Measurements from ENCODE around the gene C10orf53.
"Not testable (repeated sequence)": the region's sequence is repeated elsewhere in the genome, so short reads cannot be mapped to it uniquely, and the experiment has no call there.

Gene C10orf53

GRCh38 chr10:49652421-49653272, 26.8 kb upstream of the C10orf53 start:
- DNase-seq: no peak

GRCh38 chr10:49653273-49653929, 26.1 kb upstream of the C10orf53 start:
- DNase-seq: no peak

- DNase-seq: no peak
Measured at GRCh38 chr10:49654036-49654693, 25.3 kb upstream of the C10orf53 start.

- DNase-seq: no peak
Measured at GRCh38 chr10:49655099-49655498, 24.4 kb upstream of the C10orf53 start.

GRCh38 chr10:49656845-49657493, 22.5 kb upstream of the C10orf53 start:
- no peak for DNase-seq

GRCh38 chr10:49657606-49658005, 21.8 kb upstream of the C10orf53 start:
- no peak for DNase-seq

- no peak for DNase-seq
Measured at GRCh38 chr10:49661140-49661856, 18.2 kb upstream of the C10orf53 start.

- no peak for DNase-seq
Measured at GRCh38 chr10:49662169-49662830, 17.2 kb upstream of the C10orf53 start.

GRCh38 chr10:49663596-49663995, 15.9 kb upstream of the C10orf53 start:
- no peak for DNase-seq

- DNase-seq: no peak
Measured at GRCh38 chr10:49664006-49664841, 15.2 kb upstream of the C10orf53 start.

GRCh38 chr10:49664842-49665355, 14.6 kb upstream of the C10orf53 start:
- no peak for DNase-seq

- DNase-seq: no peak
Measured at GRCh38 chr10:49666054-49666615, 13.3 kb upstream of the C10orf53 start.

- no peak for DNase-seq
Measured at GRCh38 chr10:49666685-49667084, 12.8 kb upstream of the C10orf53 start.

GRCh38 chr10:49667991-49668390, 11.5 kb upstream of the C10orf53 start:
- no peak for DNase-seq

GRCh38 chr10:49668684-49669083, 10.8 kb upstream of the C10orf53 start:
- no peak for DNase-seq

GRCh38 chr10:49678827-49679479, 498 bp upstream of the C10orf53 start:
- no peak for DNase-seq

GRCh38 chr10:49682449-49682848, 3.0 kb downstream of the C10orf53 start:
- DNase-seq: not testable (repeated sequence)

- no peak for DNase-seq
Measured at GRCh38 chr10:49682879-49683278, 3.4 kb downstream of the C10orf53 start.

- no peak for DNase-seq
Measured at GRCh38 chr10:49686651-49687050, 7.2 kb downstream of the C10orf53 start.

All from stimulated activated CD4-positive, alpha-beta T cell treated with anti-CD3 and anti-CD28 coated beads, Interleukin-4, amount 100 ng/mL, for 1 hour (primary cell).